Erythroblast (primary cell): ENCODE data around the gene GPRIN3.

Experiments
- GATA1 ChIP-seq: IDR thresholded peaks from 2 replicates; pipeline ENCODE4 v1.6.1; 2011; ENCODE audit warnings: low read depth, mild to moderate bottlenecking, control low read depth, low read length, moderate library complexity
- POLR2A ChIP-seq: IDR thresholded peaks from 2 replicates; pipeline ENCODE4 v1.6.1; 2011; ENCODE audit warnings: mild to moderate bottlenecking, low read length

DNA sequence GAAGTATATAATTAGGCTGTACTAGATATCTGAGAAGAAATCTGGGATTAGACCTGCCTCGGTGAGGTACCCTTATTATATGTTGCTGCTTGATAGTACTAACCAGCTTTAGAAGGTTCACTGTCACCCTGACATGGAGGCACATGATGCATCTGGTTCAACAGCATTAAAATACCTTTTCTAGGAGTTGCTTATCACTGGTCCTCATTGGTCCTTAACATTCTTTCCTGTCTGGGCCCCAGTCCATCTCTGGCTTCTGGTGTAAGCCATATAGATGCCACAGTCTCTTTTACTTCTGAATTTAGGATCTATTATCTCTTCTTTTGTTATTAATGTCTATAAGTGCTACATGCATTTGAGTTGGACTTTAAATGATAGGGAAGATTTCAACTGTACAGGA lies 40.2 kb downstream of the GPRIN3 start:
- TF ChIP-seq POLR2A (no peak), GATA1 (no peak)
